Osteoblast (primary cell): ENCODE data around the gene SF3B6. TPM values are rescaled to one million over a fixed set of nuclear protein-coding genes. Genes with fewer than 3 reads are reported as not detected.

Experiments used
- DNase-seq: peaks from one replicate; pipeline ENCODE4 v3.0.0; 2011; ENCODE audit warnings: low spot score, mixed read lengths; ENCODE audit not compliant: insufficient read length; ENCODE audit errors: missing footprints
- H2AFZ ChIP-seq: 2 replicates; pipeline ENCODE4 v1.6.0; 2011; ENCODE audit warnings: mild to moderate bottlenecking, low read length
- H3K27ac ChIP-seq: 2 replicates; pipeline ENCODE4 v1.5.1; 2011; ENCODE audit warnings: mild to moderate bottlenecking, low read depth, low read length, moderate library complexity
- H3K27me3 ChIP-seq: 2 replicates; pipeline ENCODE4 v1.6.0; 2012; ENCODE audit warnings: mild to moderate bottlenecking, control low read depth, inconsistent platforms, low read length, moderate library complexity; ENCODE audit not compliant: insufficient read depth
- H3K36me3 ChIP-seq: 2 replicates; pipeline ENCODE4 v1.5.1; 2011; ENCODE audit warnings: mild to moderate bottlenecking, low read length, control low read depth, moderate library complexity; ENCODE audit not compliant: insufficient read depth
- H3K4me1 ChIP-seq: 2 replicates; pipeline ENCODE4 v1.5.1; 2011; ENCODE audit warnings: mild to moderate bottlenecking, low read length, control low read depth, moderate library complexity; ENCODE audit not compliant: insufficient read depth
- H3K4me2 ChIP-seq: 2 replicates; pipeline ENCODE4 v1.6.0; 2011; ENCODE audit warnings: mild to moderate bottlenecking, low read length; ENCODE audit not compliant: insufficient read depth
- H3K4me3 ChIP-seq: fragments of 200-600 bp; sonication (generic); 3 replicates; pipeline ENCODE4 v1.5.1; 2012; ENCODE audit warnings: mild to moderate bottlenecking, low read length, inconsistent platforms; ENCODE audit not compliant: insufficient read depth
- H3K79me2 ChIP-seq: 2 replicates; pipeline ENCODE4 v1.6.0; 2012; ENCODE audit warnings: mild to moderate bottlenecking, low read length, control low read depth, inconsistent platforms; ENCODE audit not compliant: insufficient read depth
- H3K9me3 ChIP-seq: 2 replicates; pipeline ENCODE4 v1.5.1; 2011; ENCODE audit warnings: low read depth, low read length, control low read depth
- H4K20me1 ChIP-seq: 2 replicates; pipeline ENCODE4 v1.6.0; 2012; ENCODE audit warnings: mild to moderate bottlenecking, low read length, control low read depth; ENCODE audit not compliant: insufficient read depth
- total RNA-seq: library from RNA; depleted of rRNA; stranded (reverse); fragments of >200 nt; gene quantifications from 2 replicates; pipeline ENCODE4 v1.2.3, GENCODE V29; 2012
- TF ChIP-seq, protein P1 (sequence below): IDR thresholded peaks from 2 replicates; pipeline ENCODE4 v1.5.1; 2011; ENCODE audit warnings: mild to moderate bottlenecking, low read depth, low read length, moderate library complexity; ENCODE audit errors: extremely low read depth

The SF3B6 gene
- total RNA-seq, 1 donor, result 96.6 TPM

DNA sequence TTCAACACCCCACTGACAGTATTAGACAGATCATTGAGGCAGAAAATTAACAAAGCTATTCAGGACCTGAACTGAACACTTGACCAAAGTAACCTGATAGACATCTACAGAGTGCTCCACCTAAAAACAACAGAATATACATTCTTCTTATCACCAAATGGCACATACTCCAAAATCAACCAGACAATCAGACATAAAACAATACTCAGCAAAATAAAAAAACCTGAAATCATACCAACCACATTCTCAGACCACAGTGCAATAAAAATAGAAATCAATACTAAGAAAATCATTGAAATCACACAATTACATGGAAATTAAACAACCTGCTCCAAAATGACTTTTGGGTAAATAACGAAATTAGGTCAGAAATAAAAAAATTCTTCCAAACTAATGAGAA is 31.2 kb upstream of the SF3B6 start:
- H3K4me2 ChIP-seq, result no peak overlapping the region
- H3K79me2 ChIP-seq, result no peaks in the 10 kb centered on the region
- DNase-seq, result no peak
- H3K9me3 ChIP-seq, result no peaks in the 10 kb centered on the region
- no peak overlapping the region for H3K27ac ChIP-seq
- H3K4me1 ChIP-seq, result peaks cover 19% of the 10 kb centered on the region
- H3K27me3 ChIP-seq, result no peaks in the 10 kb centered on the region
- H4K20me1 ChIP-seq, result no peaks in the 10 kb centered on the region
- H2AFZ ChIP-seq, result no peak overlapping the region
- no peaks in the 10 kb centered on the region for H3K36me3 ChIP-seq
- TF ChIP-seq, protein P1, sequence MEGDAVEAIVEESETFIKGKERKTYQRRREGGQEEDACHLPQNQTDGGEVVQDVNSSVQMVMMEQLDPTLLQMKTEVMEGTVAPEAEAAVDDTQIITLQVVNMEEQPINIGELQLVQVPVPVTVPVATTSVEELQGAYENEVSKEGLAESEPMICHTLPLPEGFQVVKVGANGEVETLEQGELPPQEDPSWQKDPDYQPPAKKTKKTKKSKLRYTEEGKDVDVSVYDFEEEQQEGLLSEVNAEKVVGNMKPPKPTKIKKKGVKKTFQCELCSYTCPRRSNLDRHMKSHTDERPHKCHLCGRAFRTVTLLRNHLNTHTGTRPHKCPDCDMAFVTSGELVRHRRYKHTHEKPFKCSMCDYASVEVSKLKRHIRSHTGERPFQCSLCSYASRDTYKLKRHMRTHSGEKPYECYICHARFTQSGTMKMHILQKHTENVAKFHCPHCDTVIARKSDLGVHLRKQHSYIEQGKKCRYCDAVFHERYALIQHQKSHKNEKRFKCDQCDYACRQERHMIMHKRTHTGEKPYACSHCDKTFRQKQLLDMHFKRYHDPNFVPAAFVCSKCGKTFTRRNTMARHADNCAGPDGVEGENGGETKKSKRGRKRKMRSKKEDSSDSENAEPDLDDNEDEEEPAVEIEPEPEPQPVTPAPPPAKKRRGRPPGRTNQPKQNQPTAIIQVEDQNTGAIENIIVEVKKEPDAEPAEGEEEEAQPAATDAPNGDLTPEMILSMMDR, result no peak
- no peak overlapping the region for H3K4me3 ChIP-seq

DNA sequence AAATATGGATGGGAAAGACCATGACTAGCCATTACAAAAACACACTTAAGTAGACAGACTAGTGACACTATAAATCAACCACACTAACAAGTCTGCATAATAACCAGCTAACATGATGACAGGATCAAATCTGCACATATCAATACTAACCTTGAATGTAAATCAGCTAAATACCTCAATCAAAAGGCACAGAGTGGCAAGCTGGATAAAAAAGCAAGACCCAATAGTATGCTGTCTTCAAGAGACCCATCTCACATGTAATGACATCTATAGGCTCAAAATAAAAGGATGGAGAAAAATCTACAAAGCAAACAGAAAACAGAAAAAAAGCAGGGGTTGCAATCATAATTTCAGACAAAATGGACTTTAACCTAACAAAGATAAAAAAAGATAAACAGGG is 30.7 kb upstream of the SF3B6 start:
- no peak for DNase-seq
- Histone ChIP-seq H3K9me3 (no peaks in the 10 kb centered on the region), H3K4me3 (no peak overlapping the region), H4K20me1 (no peaks in the 10 kb centered on the region), H3K4me2 (no peak overlapping the region), H3K36me3 (no peaks in the 10 kb centered on the region), H2AFZ (no peak overlapping the region), H3K4me1 (peaks cover 17% of the 10 kb centered on the region), H3K27me3 (no peaks in the 10 kb centered on the region), H3K27ac (no peak overlapping the region), H3K79me2 (no peaks in the 10 kb centered on the region)
- TF ChIP-seq, protein P1, result no peak

GRCh38 chr2:24105816-24106215 is 29.7 kb upstream of the SF3B6 start:
- Histone ChIP-seq H3K79me2 (no peaks in the 10 kb centered on the region), H3K27me3 (no peaks in the 10 kb centered on the region), H3K9me3 (no peaks in the 10 kb centered on the region), H4K20me1 (no peaks in the 10 kb centered on the region), H2AFZ (no peak overlapping the region), H3K36me3 (no peaks in the 10 kb centered on the region), H3K4me3 (no peak overlapping the region), H3K4me1 (peaks cover 7% of the 10 kb centered on the region), H3K4me2 (no peak overlapping the region), H3K27ac (no peak overlapping the region)
- DNase-seq, result no peak
- TF ChIP-seq, protein P1, result no peak

GRCh38 chr2:24104906-24105305 is 28.8 kb upstream of the SF3B6 start:
- H3K36me3 ChIP-seq, result no peaks in the 10 kb centered on the region
- H3K9me3 ChIP-seq, result no peaks in the 10 kb centered on the region
- H3K79me2 ChIP-seq, result no peaks in the 10 kb centered on the region
- no peak overlapping the region for H3K4me2 ChIP-seq
- no peaks in the 10 kb centered on the region for H4K20me1 ChIP-seq
- no peak overlapping the region for H3K4me3 ChIP-seq
- no peaks in the 10 kb centered on the region for H3K4me1 ChIP-seq
- no peak for DNase-seq
- no peak overlapping the region for H3K27ac ChIP-seq
- H2AFZ ChIP-seq, result no peak overlapping the region
- no peaks in the 10 kb centered on the region for H3K27me3 ChIP-seq
- TF ChIP-seq, protein P1, result no peak
